ENCODE results near the gene RBL1.

Gene RBL1

DNA sequence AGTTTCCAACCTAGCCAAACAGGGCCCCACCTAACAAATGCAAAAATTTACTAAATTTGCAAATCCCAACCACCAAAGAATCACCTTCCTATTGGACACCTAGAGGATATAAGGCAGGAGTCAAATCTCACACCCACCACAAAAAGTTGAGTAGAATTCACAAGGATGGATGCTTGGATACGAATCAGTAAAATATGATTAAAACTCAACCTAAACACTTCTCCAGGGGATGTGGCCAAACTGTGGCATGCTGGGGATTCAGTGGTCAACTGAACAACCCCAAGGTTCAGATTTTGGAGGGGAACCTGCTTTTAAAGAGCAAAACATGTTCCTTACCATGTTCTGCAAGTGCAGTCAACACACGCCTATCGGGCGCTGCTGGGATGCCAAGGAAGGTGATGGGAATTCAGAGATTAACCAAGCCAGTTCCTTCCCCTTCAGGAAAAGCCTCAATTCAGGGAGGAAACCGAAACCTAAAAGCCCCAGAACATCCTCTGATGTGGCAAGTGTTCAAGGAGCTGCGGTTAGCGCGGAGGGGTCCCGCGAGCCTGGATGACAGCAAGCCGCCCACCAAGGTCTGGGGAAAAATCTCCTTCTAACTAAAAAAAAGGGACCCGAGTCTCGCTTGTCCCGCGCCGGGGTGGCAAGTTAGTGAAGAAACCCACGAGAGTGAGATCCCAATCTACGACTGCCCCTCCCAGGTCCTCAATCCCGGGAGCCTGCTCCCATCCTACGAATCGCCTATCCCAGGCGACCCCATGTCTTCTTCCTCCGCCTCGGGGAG is 145.2 kb downstream of the RBL1 start:
- DNase-seq, result no peak

Data from NCI-H446 treated with DMSO at 0.1 percent for 48 hours (cell line).